ENCODE measurements around the gene ETV3. TPM values are rescaled to one million over a fixed set of nuclear protein-coding genes. Genes with fewer than 3 reads are reported as not detected.

The ETV3 gene
- total RNA-seq, 4 donors from 2014 or later, result 81.2 to 117 (median 91.0) TPM

DNA sequence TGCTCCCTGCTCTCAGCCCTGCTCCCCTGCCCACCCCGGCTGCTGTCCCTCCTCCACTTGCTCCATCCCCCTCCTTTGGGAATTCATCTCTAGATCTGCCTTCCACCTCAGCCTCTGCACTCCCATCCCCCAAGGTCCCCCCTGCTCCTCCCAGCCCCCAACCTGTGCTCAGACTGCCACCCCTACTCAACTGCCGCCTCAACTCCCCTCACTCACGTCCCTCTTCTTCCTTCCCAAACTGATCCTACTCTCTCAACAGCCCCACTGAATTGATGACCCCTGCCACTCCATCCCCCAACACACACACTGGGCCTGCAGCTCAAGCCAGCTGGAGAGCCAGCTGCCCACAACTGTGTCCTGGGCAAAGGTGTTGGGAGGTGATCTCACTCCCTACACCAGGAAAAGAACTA lies 22.8 kb downstream of the ETV3 start:
- intact Hi-C loops (cut with DNase I; ENCODE audit: low total_unique reads), result no loop called here
- 88 to 92% methylated on average over 3 of the region's 3 CpGs for WGBS, 2 donors
- peak in 1 of 2 donors; percentile 69 for DNase-seq (ENCODE audit: low spot score in 2 of 2)
- H3K4me3 ChIP-seq (ENCODE audit: low read depth, poor library complexity, severe bottlenecking), result no peak overlapping the region
- TF ChIP-seq POLR2A (IDR thresholded peaks at IDR 0.05), result no peak
- TF ChIP-seq, protein P1, sequence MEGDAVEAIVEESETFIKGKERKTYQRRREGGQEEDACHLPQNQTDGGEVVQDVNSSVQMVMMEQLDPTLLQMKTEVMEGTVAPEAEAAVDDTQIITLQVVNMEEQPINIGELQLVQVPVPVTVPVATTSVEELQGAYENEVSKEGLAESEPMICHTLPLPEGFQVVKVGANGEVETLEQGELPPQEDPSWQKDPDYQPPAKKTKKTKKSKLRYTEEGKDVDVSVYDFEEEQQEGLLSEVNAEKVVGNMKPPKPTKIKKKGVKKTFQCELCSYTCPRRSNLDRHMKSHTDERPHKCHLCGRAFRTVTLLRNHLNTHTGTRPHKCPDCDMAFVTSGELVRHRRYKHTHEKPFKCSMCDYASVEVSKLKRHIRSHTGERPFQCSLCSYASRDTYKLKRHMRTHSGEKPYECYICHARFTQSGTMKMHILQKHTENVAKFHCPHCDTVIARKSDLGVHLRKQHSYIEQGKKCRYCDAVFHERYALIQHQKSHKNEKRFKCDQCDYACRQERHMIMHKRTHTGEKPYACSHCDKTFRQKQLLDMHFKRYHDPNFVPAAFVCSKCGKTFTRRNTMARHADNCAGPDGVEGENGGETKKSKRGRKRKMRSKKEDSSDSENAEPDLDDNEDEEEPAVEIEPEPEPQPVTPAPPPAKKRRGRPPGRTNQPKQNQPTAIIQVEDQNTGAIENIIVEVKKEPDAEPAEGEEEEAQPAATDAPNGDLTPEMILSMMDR (IDR thresholded peaks at IDR 0.05), result no peak

DNA sequence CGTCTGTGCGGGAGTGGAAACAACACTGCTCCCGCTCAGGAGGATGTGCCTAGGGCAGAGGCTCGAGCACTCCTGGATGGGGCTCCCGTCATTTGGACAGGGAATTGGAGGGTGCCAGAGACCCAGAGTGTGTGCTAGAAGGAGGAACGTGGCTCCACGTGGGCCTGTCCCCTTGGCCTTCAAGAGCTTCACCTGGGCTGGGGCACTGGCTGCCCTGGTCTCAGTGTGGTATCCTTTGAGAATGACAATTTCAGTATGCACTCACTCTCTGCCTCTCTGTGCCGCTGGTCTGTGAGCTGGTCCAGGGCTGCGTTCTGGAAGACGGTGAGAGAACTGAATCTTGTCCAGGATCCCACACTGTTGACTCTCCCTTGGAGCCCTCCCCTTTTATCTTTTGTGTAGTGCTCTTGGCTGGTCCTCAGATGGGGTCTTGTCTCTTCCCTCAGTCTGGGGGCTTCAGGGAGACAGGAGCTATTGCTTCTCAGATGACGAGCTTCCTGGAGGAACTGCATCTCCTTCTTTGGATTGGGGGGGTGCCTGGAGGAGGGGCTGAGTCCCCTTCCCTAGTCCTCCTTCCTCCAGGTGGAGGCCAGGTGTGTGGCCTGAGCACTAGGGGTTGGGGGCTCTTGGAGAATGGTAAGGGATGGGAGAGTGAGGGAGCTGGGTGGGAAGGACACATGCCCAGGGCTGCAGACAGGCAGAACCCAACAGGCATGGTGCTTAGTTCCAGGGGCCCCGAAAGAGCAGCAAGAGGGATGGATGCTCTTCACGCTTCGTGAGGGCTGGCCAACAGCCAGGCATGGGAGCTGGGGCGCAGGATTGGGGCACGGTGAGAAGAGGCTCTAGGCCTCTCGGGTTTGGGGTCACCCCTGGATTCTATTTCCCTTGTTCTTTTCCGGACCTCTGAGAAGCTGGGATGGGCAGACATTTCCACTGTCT lies 23.7 kb downstream of the ETV3 start:
- DNase-seq (ENCODE audit: low spot score in 2 of 2), result peak in 1 of 2 donors; percentile 63
- H3K4me3 ChIP-seq (ENCODE audit: low read depth, poor library complexity, severe bottlenecking), result no peak overlapping the region
- WGBS, 2 donors, result 80% methylated on average over 18 of the region's 18 CpGs
- intact Hi-C loops (cut with DNase I; ENCODE audit: low total_unique reads), result no loop called here
- TF ChIP-seq, protein P1 (IDR thresholded peaks at IDR 0.05), result no peak
- no peak for TF ChIP-seq POLR2A (IDR thresholded peaks at IDR 0.05)

DNA sequence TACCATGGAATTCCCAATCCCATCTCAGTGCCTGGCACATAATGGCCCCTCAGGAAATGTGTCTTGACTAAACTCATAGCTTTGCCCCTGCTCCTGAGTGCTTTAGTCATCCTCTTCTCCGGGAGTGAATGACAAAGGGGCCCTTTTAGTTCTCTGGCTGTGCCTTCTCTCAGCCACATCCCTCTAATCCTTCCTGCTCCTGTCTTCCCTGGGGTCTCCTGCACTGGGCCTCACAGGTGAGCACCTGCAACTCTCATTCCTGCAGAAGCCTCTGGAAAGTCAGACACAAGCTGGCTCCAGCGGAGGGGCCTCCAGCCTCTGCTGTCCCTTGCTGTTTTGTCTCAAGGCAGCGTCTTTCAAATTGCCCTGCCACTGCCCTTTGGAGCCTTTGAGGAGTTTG lies 24.6 kb downstream of the ETV3 start:
- intact Hi-C loops (cut with DNase I; ENCODE audit: low total_unique reads), result no loop called here
- no peak overlapping the region for H3K4me3 ChIP-seq (ENCODE audit: low read depth, poor library complexity, severe bottlenecking)
- peak in 1 of 2 donors; percentile 64 for DNase-seq (ENCODE audit: low spot score in 2 of 2)
- no peak for TF ChIP-seq POLR2A (IDR thresholded peaks at IDR 0.05)
- TF ChIP-seq, protein P1 (IDR thresholded peaks at IDR 0.05), result no peak
- WGBS, 2 donors, result 75 to 86% methylated on average over 3 of the region's 3 CpGs

DNA sequence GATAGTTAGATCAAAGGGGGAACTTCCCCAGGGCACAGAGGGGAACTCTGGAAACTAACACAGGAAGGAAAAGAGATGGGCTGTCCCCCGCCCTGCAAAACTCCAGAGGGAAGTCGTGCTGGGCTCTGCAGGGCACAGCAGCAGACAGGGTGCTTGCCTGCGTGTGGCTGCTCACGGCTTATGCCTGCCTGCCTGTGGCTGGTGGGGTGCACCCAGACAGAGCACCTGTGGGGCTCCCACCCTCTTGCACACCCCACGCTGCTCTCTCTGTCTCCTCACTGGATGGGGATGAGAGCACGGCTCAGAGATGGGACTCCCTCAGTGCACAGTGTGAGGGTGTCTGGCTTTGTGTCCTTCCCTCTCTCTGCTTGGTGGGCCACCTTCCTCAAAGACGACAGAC lies 25.1 kb downstream of the ETV3 start:
- TF ChIP-seq, protein P1 (IDR thresholded peaks at IDR 0.05), result no peak
- no peak for TF ChIP-seq POLR2A (IDR thresholded peaks at IDR 0.05)
- intact Hi-C loops (cut with DNase I; ENCODE audit: low total_unique reads), result no loop called here
- WGBS, 2 donors, result 68 to 81% methylated on average over 7 of the region's 7 CpGs
- peak in 1 of 2 donors; percentile 68 for DNase-seq (ENCODE audit: low spot score in 2 of 2)
- no peak overlapping the region for H3K4me3 ChIP-seq (ENCODE audit: low read depth, poor library complexity, severe bottlenecking)

DNA sequence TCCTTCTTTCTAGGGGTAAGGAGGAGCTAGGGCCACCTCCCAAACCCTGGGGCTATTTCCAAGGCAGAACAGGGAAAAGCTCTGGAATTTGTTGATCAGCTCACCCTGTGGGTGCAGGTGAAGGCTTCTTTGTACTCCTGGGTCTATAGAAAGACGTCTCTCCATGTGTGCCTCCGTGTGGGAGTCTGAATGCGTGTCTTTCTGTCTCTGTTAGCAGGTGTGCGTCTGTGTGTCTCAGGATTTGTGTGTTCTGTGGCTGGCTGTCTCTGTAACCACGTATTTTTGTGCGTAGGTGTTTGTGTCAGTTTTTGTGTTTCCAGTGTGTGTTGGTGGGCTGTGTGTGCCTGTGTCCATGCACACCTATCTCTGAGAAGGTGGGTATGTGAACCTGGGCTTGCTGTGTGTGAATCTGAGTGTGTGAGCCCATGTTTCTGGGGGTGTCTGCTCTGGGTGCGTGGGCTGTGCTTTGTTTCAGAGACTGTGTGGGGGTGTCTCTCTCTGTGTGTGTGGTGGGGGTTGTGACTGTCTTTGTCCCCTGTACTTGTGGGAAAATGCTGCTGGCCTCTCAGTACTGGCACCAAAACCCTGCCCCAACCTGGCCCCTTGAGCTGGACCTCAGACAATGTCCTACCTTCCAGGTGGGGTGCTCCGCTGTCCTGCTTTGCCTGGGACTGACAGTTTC lies 25.9 kb downstream of the ETV3 start:
- H3K4me3 ChIP-seq (ENCODE audit: low read depth, poor library complexity, severe bottlenecking), result no peak overlapping the region
- DNase-seq (ENCODE audit: low spot score in 2 of 2), result peak in 1 of 2 donors; percentile 53
- no peak for TF ChIP-seq POLR2A (IDR thresholded peaks at IDR 0.05)
- TF ChIP-seq, protein P1 (IDR thresholded peaks at IDR 0.05), result no peak
- intact Hi-C loops (cut with DNase I; ENCODE audit: low total_unique reads), result no loop called here
- WGBS, 2 donors, result 74 to 84% methylated on average over 8 of the region's 8 CpGs
